H1 (cell line): ENCODE measurements around the gene SLC25A51. TPM values are rescaled to one million over a fixed set of nuclear protein-coding genes. Genes with fewer than 3 reads are reported as not detected.

Source experiments
- CHD1 ChIP-seq: IDR thresholded peaks from 2 replicates; pipeline ENCODE4 v1.6.1; 2012; ENCODE audit warnings: low read depth, low read length, improper control_type of control experiment
- FOSL1 ChIP-seq: IDR thresholded peaks from 2 replicates; pipeline ENCODE4 v1.6.1; 2011; ENCODE audit warnings: mild to moderate bottlenecking, low read depth, low read length, moderate library complexity; ENCODE audit not compliant: insufficient read depth
- TBP ChIP-seq: IDR thresholded peaks from 2 replicates; pipeline ENCODE4 v1.6.1; 2011; ENCODE audit warnings: low read depth, low read length, improper control_type of control experiment
- polyA plus RNA-seq, 7 experiments: library from polyadenylated mRNA; depleted of rRNA in 3 of 7; stranded (reverse) in 5 of 7; unstranded in 2 of 7; fragments of >200 nt in 5 of 7; fragments of 200-250 nt in 2 of 7; gene quantifications; 1 replicate in 5 of 7; 2 replicates in 1 of 7; 4 replicates in 1 of 7; pipeline versions ENCODE4 v1.2.1 to v1.2.3, GENCODE V29; 2011 to 2013; ENCODE audit warnings: missing spikeins in 2 of 7, mixed read lengths in 2 of 7
- total RNA-seq: library from RNA; stranded (reverse); fragmentation: NEBNext Ultra II Directional; extraction: Animal tissue kit (Norgen Biotek cat#: 25700); gene quantifications from 2 replicates; pipeline ENCODE4 v1.2.1, GENCODE V29; 2021

SLC25A51 gene
- total and polyA plus RNA-seq, 2 of the 8 experiments (the other 6 are each of a cell fraction or from before 2014, with no cell fraction given) = 8.0 to 14.5 TPM

GRCh38 chr9:37859043-37859442 is 44.9 kb downstream of the SLC25A51 start (continued):
- TF ChIP-seq CHD1 = no peak
- no peak for TF ChIP-seq TBP
- TF ChIP-seq FOSL1 = no peak
- TF ChIP-seq, all 59 proteins: peak for 2
